ENCODE results near the gene CHD2.

Gene CHD2

DNA sequence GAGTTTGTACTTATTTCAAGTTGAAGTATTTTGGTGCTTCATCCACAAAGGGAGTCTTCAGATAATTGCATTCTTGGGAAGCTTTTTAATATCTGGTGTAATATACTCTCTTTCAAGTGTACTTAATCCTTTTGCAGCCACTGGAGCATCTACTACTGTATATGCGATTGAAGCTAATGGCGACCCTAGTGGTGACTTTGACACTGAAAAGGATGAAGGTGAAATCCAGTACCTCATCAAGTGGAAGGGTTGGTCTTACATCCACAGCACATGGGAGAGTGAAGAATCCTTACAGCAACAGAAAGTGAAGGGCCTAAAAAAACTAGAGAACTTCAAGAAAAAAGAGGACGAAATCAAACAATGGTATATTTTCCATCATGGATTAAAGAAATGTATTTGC is 42.6 kb downstream of the CHD2 start:
- ATAC-seq (no peak), DNase-seq (no peak)
- peaks cover 8% of the 10 kb centered on the region for H3K4me1 Mint-ChIP-seq
- peaks cover 8% of the 10 kb centered on the region for H3K9me3 Mint-ChIP-seq
- no peak overlapping the region for H3K27ac Mint-ChIP-seq
- H3K36me3 Mint-ChIP-seq (ENCODE audit: low read depth) = peaks cover 87% of the 10 kb centered on the region
- no peak overlapping the region for H3K4me3 Mint-ChIP-seq
- H3K27me3 Mint-ChIP-seq = no peaks in the 10 kb centered on the region

DNA sequence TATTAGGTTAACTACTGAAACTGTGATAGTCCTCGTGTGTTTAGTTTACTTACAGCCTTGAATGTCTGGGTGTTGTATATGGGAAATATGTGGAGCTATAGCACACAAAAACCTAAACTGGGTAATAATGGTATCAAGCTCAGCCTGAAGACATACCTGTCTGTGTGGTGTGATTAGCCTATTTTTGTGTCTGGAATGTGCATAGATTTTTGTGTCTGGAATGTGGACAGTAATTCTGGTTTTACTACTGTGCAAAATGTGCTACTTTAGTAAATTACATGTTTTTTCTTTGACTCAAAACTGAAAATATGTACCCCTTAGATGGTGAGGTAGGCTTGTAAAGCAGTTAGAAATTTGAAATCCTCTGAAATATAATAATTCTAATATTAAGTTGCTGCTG is 43.5 kb downstream of the CHD2 start:
- DNase-seq = no peak
- H3K36me3 Mint-ChIP-seq (ENCODE audit: low read depth) = peaks cover 89% of the 10 kb centered on the region
- H3K27me3 Mint-ChIP-seq = no peaks in the 10 kb centered on the region
- H3K4me3 Mint-ChIP-seq = no peak overlapping the region
- no peak for ATAC-seq
- peak overlapping the region; percentile 26 for H3K27ac Mint-ChIP-seq
- peaks cover 14% of the 10 kb centered on the region for H3K9me3 Mint-ChIP-seq
- H3K4me1 Mint-ChIP-seq = peaks cover 6% of the 10 kb centered on the region

DNA sequence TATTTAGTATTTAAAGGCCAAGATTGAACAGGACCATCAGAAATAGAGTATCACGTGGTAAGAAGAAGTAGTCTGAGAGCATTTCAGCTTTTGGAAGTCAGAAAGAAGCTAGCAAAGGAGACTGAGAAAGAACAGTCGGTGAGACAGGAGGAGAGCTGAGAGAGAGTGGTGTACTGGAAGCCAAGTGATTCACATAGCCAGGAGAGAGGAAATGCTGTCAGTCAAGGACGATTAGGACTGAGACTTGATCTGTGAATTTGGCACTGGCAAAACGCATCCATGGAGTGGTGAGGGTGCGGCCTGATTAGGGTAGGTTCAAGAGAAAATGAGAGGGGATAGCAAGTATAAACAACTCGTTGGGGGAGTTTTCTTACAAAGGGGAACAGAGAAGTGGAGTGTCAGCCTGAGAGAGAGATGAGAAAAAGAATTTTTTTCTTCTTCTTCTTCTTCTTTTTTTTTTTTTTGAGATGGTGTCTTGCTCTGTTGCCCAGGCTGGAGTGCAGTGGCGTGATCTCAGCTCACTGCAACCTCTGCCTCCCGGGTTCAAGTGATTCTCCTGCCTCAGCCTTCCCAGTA is 44.9 kb downstream of the CHD2 start:
- H3K36me3 Mint-ChIP-seq (ENCODE audit: low read depth) = peaks cover 92% of the 10 kb centered on the region
- no peak overlapping the region for H3K4me3 Mint-ChIP-seq
- peaks cover 28% of the 10 kb centered on the region for H3K9me3 Mint-ChIP-seq
- H3K27ac Mint-ChIP-seq = no peak overlapping the region
- no peaks in the 10 kb centered on the region for H3K27me3 Mint-ChIP-seq
- DNase-seq (no peak), ATAC-seq (no peak)
- peaks cover 5% of the 10 kb centered on the region for H3K4me1 Mint-ChIP-seq

DNA sequence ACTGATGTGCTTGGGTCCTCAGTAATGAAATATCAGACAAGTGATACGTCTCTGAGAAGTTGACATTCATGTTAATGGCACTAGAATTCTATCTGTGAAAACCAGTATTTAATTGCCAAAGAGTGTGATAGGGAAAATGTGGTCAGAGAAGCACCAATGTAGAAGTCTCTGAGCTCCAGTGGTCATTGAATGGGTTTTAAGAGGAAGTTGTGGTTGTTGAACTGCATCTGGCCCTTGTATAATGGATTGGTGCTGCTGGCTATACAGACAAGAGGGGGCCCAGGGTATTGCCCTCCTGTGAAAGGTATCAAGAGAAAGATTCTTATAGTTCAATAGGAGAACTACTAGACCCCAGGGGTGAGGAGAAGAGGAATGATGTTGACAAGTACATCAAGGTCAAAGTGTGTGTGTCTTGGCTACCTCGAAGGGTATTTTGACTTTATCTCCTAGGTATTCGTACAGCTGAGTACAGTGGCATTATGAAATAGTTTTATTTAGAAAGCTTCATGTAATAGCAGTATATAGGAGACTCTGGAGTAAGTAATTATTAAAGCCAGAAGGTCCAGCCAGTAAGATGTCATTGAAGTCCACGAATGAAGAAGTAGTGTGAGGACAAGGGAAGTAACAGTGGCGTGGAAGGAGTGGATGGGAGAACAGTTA is 47.1 kb downstream of the CHD2 start:
- ATAC-seq (no peak), DNase-seq (no peak)
- H3K27me3 Mint-ChIP-seq = no peaks in the 10 kb centered on the region
- peaks cover 28% of the 10 kb centered on the region for H3K9me3 Mint-ChIP-seq
- H3K27ac Mint-ChIP-seq = peak overlapping the region; percentile 73
- no peak overlapping the region for H3K4me3 Mint-ChIP-seq
- peaks cover 2% of the 10 kb centered on the region for H3K4me1 Mint-ChIP-seq
- H3K36me3 Mint-ChIP-seq (ENCODE audit: low read depth) = peaks cover 93% of the 10 kb centered on the region

DNA sequence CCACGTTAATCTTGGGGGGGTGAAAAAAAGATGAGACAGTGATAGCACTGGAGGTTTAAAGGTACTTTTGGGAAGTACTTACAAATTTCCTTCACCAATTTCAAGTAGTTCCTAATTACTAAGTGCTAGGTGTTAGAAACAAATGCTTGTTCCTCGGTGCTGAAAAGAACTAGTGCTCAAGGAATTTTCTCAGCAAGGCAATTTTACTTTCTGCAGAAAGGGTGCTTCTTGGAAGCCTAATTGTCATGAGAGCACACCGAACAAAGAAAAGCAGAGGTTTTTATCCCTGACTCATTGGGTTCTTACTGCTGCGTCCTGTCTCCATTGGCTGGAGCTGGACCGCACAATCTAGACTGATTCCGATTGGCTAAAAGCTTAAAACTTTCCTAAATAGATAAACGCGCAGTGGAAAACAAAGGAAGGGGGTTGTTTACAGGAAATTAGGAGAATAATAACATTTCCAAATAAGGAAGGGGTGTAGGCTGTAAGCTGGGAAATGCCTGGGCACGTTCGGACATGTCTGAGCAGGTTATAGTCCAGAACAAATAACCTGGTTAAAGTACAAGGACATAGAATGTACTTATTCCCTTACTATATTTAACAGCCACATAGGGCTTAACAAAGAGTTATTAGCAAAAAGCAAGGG is 49.6 kb downstream of the CHD2 start:
- Mint-ChIP-seq H3K9me3 (peaks cover 28% of the 10 kb centered on the region), H3K36me3 (ENCODE audit: low read depth) (peaks cover 81% of the 10 kb centered on the region), H3K27me3 (no peaks in the 10 kb centered on the region), H3K27ac (no peak overlapping the region), H3K4me3 (no peak overlapping the region), H3K4me1 (no peaks in the 10 kb centered on the region)
- no peak for DNase-seq
- no peak for ATAC-seq

DNA sequence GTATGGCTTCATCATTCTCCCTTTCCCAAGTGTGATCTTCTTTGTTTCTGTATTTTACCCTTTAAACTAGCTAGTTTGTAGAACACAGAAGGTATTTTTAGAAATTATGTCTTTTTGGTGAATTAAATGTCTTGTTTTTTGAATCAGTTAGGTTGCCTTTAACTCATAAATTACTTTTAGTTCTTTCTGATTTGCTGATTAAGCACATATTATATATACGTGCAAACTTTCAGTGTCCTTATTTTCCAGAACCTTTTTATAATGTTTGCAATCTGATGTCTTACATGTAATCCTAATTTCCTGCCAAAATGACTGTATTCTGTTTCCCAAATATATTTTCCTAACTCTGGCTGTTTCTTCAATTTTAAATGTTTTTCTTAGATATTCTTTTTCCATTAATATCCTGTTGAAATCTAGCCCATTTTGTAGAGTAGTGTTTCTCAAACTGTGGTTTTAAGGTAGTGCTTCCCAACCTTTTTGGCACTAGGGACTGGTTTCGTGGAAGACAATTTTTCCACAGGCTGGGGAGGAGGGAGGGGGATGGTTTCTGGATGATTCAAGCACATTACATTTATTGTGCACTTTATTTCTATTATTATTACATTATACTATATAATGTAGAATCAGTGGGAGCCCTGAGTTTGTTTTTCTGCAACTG is 51.8 kb downstream of the CHD2 start:
- Mint-ChIP-seq H3K9me3 (peaks cover 28% of the 10 kb centered on the region), H3K4me3 (no peak overlapping the region), H3K27me3 (no peaks in the 10 kb centered on the region), H3K27ac (no peak overlapping the region), H3K4me1 (peaks cover 2% of the 10 kb centered on the region), H3K36me3 (ENCODE audit: low read depth) (peaks cover 81% of the 10 kb centered on the region)
- ATAC-seq = no peak
- no peak for DNase-seq

DNA sequence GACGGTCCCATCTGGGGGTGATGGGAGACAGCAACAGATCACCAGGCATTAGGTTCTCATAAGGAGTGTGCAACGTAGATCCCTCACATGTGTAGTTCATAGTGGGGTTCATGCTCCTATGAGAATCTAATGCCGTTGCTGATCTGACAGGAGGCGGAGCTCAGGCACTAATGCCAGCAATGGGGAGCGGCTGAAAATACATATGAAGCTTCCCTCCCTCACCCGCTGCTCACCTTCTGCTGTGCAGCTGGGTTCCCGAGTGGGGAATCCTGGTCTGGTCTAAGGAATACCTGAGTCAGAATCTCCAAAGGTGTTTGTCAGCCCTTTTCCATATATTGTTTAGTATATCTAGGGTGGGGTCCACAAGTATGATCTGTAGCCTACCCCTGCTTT is 52.3 kb downstream of the CHD2 start:
- Mint-ChIP-seq H3K9me3 (peaks cover 23% of the 10 kb centered on the region), H3K27ac (no peak overlapping the region), H3K36me3 (ENCODE audit: low read depth) (peaks cover 81% of the 10 kb centered on the region), H3K4me1 (peaks cover 7% of the 10 kb centered on the region), H3K27me3 (no peaks in the 10 kb centered on the region), H3K4me3 (no peak overlapping the region)
- ATAC-seq = no peak
- no peak for DNase-seq

DNA sequence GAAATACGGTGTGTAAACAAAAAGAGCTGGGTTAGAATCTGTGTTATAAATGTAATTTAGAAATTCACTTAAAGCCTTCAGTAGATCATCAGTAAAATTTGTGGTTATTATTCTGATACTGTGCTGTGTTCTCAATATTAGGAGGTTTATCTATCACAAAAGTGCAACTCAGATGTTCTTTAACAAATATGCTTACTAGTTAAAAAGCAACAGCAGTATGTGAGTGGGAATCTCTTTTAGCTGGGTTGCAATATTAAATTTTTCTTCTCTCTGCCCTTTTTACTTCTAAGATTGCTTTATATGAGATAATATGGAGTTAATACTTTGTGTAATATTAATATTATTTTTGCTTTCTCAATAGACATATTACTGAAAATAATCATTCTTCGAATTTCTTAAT is 53.4 kb downstream of the CHD2 start:
- no peak overlapping the region for H3K27ac Mint-ChIP-seq
- peaks cover 79% of the 10 kb centered on the region for H3K36me3 Mint-ChIP-seq (ENCODE audit: low read depth)

DNA sequence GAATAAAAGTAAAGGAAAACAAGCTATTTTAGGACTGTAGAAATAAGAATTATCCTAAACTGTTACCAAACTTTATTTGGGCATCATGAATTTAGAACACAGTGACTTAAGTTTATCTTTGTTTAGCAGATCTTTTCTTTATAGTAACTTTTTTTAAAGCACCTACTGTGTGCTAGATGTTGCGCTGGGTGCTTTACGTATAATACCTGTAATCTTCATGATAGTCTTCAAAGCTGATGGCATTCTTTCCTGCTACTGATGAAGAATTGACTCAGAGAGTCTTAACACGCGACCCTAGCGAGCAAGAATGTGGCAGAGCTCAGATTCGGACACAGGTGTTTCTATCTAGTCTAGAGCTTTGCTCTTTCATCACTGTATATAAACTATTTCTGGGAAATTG is 53.9 kb downstream of the CHD2 start:
- H3K27ac Mint-ChIP-seq = no peak overlapping the region
- H3K9me3 Mint-ChIP-seq = peaks cover 16% of the 10 kb centered on the region
- no peaks in the 10 kb centered on the region for H3K27me3 Mint-ChIP-seq
- H3K4me1 Mint-ChIP-seq = peaks cover 21% of the 10 kb centered on the region
- no peak overlapping the region for H3K4me3 Mint-ChIP-seq
- DNase-seq (no peak), ATAC-seq (no peak)
- peaks cover 79% of the 10 kb centered on the region for H3K36me3 Mint-ChIP-seq (ENCODE audit: low read depth)

More for the DNA sequence above, 53.4 kb downstream of the CHD2 start:
- H3K9me3 Mint-ChIP-seq = peaks cover 20% of the 10 kb centered on the region
- no peak for ATAC-seq
- peaks cover 17% of the 10 kb centered on the region for H3K4me1 Mint-ChIP-seq
- no peak overlapping the region for H3K4me3 Mint-ChIP-seq
- no peaks in the 10 kb centered on the region for H3K27me3 Mint-ChIP-seq
- DNase-seq = no peak

DNA sequence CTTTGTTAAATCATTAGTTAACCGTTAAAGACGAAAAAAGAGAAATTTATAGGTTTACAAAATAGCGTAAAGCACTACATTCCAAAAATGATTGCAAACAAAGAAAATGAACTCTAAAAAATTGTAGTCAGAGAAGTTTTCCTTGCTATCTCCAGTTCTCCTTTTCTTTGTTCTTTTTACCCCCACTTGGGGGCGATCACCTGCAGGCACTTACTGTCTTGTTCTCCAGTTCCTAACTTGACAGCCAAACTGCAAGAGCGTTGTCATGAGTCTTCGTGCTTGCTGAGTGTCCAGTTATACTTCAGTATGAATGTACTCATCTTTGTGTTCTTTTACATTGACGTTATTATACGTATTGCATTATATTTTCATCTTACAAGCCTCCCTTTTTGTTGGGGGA is 54.5 kb downstream of the CHD2 start:
- Mint-ChIP-seq H3K27ac (no peak overlapping the region), H3K27me3 (no peaks in the 10 kb centered on the region), H3K4me3 (no peak overlapping the region), H3K4me1 (peaks cover 26% of the 10 kb centered on the region), H3K36me3 (ENCODE audit: low read depth) (peaks cover 79% of the 10 kb centered on the region), H3K9me3 (peaks cover 10% of the 10 kb centered on the region)
- ATAC-seq (no peak), DNase-seq (no peak)

DNA sequence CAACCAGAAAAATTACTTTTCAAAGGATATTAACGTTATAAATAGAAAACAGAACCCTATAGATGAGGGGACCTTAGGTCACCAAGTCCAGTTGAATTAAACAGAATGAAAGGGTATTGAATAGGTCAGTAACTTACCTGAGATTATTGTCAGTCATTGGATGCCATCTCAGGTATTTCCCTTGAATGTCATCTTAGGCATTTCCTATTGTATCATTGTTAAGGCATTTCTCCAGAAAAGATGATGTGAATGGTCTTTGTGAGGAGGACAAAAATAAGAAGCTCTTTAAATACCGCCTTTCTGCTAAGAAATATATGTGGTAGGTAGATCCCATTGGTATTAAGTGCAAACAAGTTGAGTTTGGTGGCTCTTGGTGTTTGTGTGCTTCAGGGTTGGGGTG is 55.6 kb downstream of the CHD2 start:
- Mint-ChIP-seq H3K4me1 (peaks cover 32% of the 10 kb centered on the region), H3K9me3 (peaks cover 7% of the 10 kb centered on the region), H3K27me3 (no peaks in the 10 kb centered on the region), H3K36me3 (ENCODE audit: low read depth) (peaks cover 78% of the 10 kb centered on the region), H3K27ac (no peak overlapping the region), H3K4me3 (no peak overlapping the region)
- ATAC-seq = no peak
- no peak for DNase-seq

DNA sequence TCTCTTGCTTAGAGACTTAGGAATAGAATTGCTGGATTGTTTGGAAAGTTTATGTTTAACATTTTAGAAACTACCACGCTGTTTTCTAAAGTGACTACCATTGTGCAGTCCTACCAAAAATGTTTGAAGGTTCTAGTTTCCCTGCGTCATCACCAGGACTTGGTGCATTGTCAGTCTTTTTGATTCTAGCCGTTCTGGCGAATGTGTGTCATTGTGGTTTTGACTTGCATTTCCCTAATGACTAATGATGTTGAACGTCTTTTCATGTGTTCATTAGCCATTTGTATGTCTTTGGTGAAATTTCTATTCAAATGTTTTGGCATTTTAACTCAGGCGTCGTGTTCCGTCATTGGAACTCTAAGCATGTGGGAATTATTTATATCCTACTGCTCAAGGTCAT is 58.0 kb downstream of the CHD2 start:
- no peaks in the 10 kb centered on the region for H3K27me3 Mint-ChIP-seq
- H3K4me3 Mint-ChIP-seq = peak overlapping the region; percentile 3
- peaks cover 14% of the 10 kb centered on the region for H3K9me3 Mint-ChIP-seq
- H3K4me1 Mint-ChIP-seq = peaks cover 53% of the 10 kb centered on the region
- DNase-seq (peak; percentile 38), ATAC-seq (peak; percentile 95)
- peaks cover 89% of the 10 kb centered on the region for H3K36me3 Mint-ChIP-seq (ENCODE audit: low read depth)
- peak overlapping the region; percentile 85 for H3K27ac Mint-ChIP-seq

DNA sequence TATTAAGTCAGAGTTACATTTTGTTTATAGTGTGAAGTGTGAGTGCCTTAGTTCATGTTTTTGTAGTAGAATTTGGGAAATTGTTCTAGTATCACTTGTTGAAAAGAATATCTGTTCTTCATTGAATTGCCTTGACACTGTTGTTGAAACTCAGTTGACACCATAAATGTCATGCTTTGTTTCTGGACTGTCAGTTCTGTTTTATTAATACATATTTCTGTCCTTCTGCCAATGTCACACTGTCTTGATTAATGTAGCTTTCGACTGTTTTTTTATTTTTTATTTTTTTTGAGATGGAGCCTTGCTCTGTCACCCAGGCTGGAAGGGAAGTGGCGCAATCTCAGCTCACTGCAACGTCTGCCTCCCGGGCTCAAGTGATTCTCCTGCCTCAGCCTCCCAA is 59.1 kb downstream of the CHD2 start:
- H3K36me3 Mint-ChIP-seq (ENCODE audit: low read depth) = peaks cover 90% of the 10 kb centered on the region
- ATAC-seq (no peak), DNase-seq (no peak)
- H3K9me3 Mint-ChIP-seq = peaks cover 15% of the 10 kb centered on the region
- no peak overlapping the region for H3K4me3 Mint-ChIP-seq
- peak overlapping the region; percentile 85 for H3K27ac Mint-ChIP-seq
- H3K27me3 Mint-ChIP-seq = no peaks in the 10 kb centered on the region
- H3K4me1 Mint-ChIP-seq = peaks cover 54% of the 10 kb centered on the region

DNA sequence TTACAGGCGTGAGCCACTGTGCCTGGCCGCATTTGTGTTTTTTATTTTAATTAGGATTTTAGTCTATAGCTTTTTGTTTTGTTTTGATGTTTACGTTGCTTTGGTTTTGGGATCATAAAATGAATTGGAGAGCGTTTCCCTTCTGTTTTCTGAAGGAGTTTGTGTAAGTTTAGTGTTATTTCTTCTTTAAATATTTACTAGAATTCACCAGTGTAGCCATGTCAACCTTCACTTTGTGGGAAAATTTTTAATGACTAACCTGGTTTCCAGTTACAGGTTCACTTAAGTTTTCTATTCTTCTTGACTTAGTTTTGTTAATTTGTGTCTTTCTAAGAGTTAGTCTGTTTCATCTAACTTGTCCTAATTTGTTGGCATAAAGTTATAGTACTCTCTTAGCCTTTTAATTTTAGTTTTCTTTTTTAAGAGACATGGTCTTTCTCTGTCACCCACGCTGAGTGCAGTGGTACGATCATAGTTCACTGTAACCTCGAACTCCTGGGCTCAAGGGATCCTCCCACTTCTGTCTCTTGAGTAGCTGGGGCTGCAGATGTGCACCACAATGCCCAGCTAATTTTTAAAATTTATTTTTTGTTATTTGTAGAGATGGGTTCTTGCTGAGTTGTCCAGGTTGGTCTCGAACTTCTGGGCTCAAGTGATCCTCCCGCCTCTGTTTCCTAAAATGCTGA is 61.0 kb downstream of the CHD2 start:
- peak overlapping the region; percentile 52 for H3K27ac Mint-ChIP-seq
- peaks cover 81% of the 10 kb centered on the region for H3K36me3 Mint-ChIP-seq (ENCODE audit: low read depth)
- H3K4me3 Mint-ChIP-seq = no peak overlapping the region
- H3K9me3 Mint-ChIP-seq = peaks cover 15% of the 10 kb centered on the region
- ATAC-seq = no peak
- no peak for DNase-seq
- H3K4me1 Mint-ChIP-seq = peaks cover 54% of the 10 kb centered on the region
- no peaks in the 10 kb centered on the region for H3K27me3 Mint-ChIP-seq

Data from activated naive CD8-positive, alpha-beta T cell treated with anti-CD3 and anti-CD28 coated beads, Interleukin-2, amount 50 U/mL, for 24 hours (primary cell).